ENCODE results near the gene GOLGA8N.

Gene GOLGA8N

GRCh38 chr15:32643907-32644445 is 50.7 kb downstream of the GOLGA8N start:
- peaks cover 23% of the 10 kb centered on the region for H3K36me3 ChIP-seq
- no peaks in the 10 kb centered on the region for H3K4me1 ChIP-seq (ENCODE audit: control insufficient read depth in 1 of 2, insufficient read depth in 1 of 2, low read depth in 1 of 2, low read length in 1 of 2)
- H3K4me3 ChIP-seq (ENCODE audit: low read depth in 1 of 2, low read length in 1 of 2) = no peak overlapping the region
- H3K27ac ChIP-seq = no peak overlapping the region
- no peaks in the 10 kb centered on the region for H3K9me3 ChIP-seq
- TF ChIP-seq CTCF (IDR thresholded peaks at IDR 0.05) = no peak
- peaks cover 30% of the 10 kb centered on the region for H3K27me3 ChIP-seq

- H3K36me3 ChIP-seq = peaks cover 12% of the 10 kb centered on the region
- H3K4me1 ChIP-seq (ENCODE audit: control insufficient read depth in 1 of 2, insufficient read depth in 1 of 2, low read depth in 1 of 2, low read length in 1 of 2) = no peaks in the 10 kb centered on the region
- no peak overlapping the region for H3K4me3 ChIP-seq (ENCODE audit: low read depth in 1 of 2, low read length in 1 of 2)
- H3K9me3 ChIP-seq = no peaks in the 10 kb centered on the region
- no peak for TF ChIP-seq CTCF (IDR thresholded peaks at IDR 0.05)
- no peak overlapping the region for H3K27ac ChIP-seq
- peaks cover 21% of the 10 kb centered on the region for H3K27me3 ChIP-seq
These were observed 53.0 kb downstream of the GOLGA8N start for GRCh38 chr15:32646291-32646690.

GRCh38 chr15:32649342-32649741 is 56.1 kb downstream of the GOLGA8N start:
- Histone ChIP-seq H3K36me3 (peaks cover 21% of the 10 kb centered on the region), H3K4me1 (ENCODE audit: control insufficient read depth in 1 of 2, insufficient read depth in 1 of 2, low read depth in 1 of 2, low read length in 1 of 2) (no peaks in the 10 kb centered on the region), H3K27me3 (no peaks in the 10 kb centered on the region), H3K9me3 (no peaks in the 10 kb centered on the region), H3K4me3 (ENCODE audit: low read depth in 1 of 2, low read length in 1 of 2) (no peak overlapping the region), H3K27ac (no peak overlapping the region)
- TF ChIP-seq CTCF (IDR thresholded peaks at IDR 0.05) = no peak

GRCh38 chr15:32651229-32651837 is 58.1 kb downstream of the GOLGA8N start:
- H3K9me3 ChIP-seq = no peaks in the 10 kb centered on the region
- H3K4me3 ChIP-seq (ENCODE audit: low read depth in 1 of 2, low read length in 1 of 2) = no peak overlapping the region
- peak; percentile 77 for TF ChIP-seq CTCF (IDR thresholded peaks at IDR 0.05)
- H3K27me3 ChIP-seq = no peaks in the 10 kb centered on the region
- H3K36me3 ChIP-seq = peaks cover 28% of the 10 kb centered on the region
- H3K4me1 ChIP-seq (ENCODE audit: control insufficient read depth in 1 of 2, insufficient read depth in 1 of 2, low read depth in 1 of 2, low read length in 1 of 2) = no peaks in the 10 kb centered on the region
- no peak overlapping the region for H3K27ac ChIP-seq

GRCh38 chr15:32652178-32652577 is 58.9 kb downstream of the GOLGA8N start:
- no peaks in the 10 kb centered on the region for H3K9me3 ChIP-seq
- no peak overlapping the region for H3K4me3 ChIP-seq (ENCODE audit: low read depth in 1 of 2, low read length in 1 of 2)
- TF ChIP-seq CTCF (IDR thresholded peaks at IDR 0.05) = no peak
- no peaks in the 10 kb centered on the region for H3K4me1 ChIP-seq (ENCODE audit: control insufficient read depth in 1 of 2, insufficient read depth in 1 of 2, low read depth in 1 of 2, low read length in 1 of 2)
- peaks cover 23% of the 10 kb centered on the region for H3K36me3 ChIP-seq
- no peaks in the 10 kb centered on the region for H3K27me3 ChIP-seq
- no peak overlapping the region for H3K27ac ChIP-seq
